Stomach (tissue), 9 donors: ENCODE results near the gene KIRREL3. TPM values are rescaled to one million over a fixed set of nuclear protein-coding genes. Genes with fewer than 3 reads are reported as not detected.
A peak's percentile ranks its signal among the peaks of the same experiment; 100 is the strongest.

Experiments
- DNase-seq, 2 donors: peaks; one replicate each; pipeline versions ENCODE4 v3.0.0 to v3.0.0-alpha.2; 2013 to 2019
- H3K27ac ChIP-seq, 5 donors: fragments of 200-600 bp in 4 of 5; sonication (generic) in 4 of 5; one replicate each; pipeline ENCODE4 v1.5.1; 2013 to 2019; ENCODE audit warnings: mild to moderate bottlenecking in 1 of 5, moderate library complexity in 1 of 5
- H3K27me3 ChIP-seq, 3 donors: fragments of 200-600 bp; sonication (generic); one replicate each; pipeline ENCODE4 v1.5.1; 2017 to 2019; ENCODE audit warnings: mixed run types in 1 of 3
- H3K36me3 ChIP-seq, 4 donors: fragments of 200-600 bp; sonication (generic); 1 replicate in 3 of 4; 2 replicates in 1 of 4; pipeline ENCODE4 v1.5.1; 2016 to 2019
- H3K4me1 ChIP-seq, 4 donors: fragments of 200-600 bp; sonication (generic); one replicate each; pipeline ENCODE4 v1.5.1; 2016 to 2019
- H3K4me3 ChIP-seq, 4 donors: fragments of 200-600 bp; sonication (generic) in 3 of 4; one replicate each; pipeline ENCODE4 v1.5.1; 2016 to 2019; ENCODE audit warnings: mild to moderate bottlenecking in 1 of 4
- H3K9me3 ChIP-seq, 4 donors: fragments of 200-600 bp; sonication (generic); one replicate each; pipeline ENCODE4 v1.5.1; 2016 to 2019
- EP300 ChIP-seq: sonication (generic); formaldehyde crosslinking; IDR thresholded peaks from one replicate; pipeline ENCODE4 v1.6.1; 2017; ENCODE audit warnings: antibody characterized with exemption
- POLR2A ChIP-seq, 4 donors: fragments of 450-650 bp; IDR thresholded peaks; one replicate each; pipeline ENCODE4 v1.6.1; 2016; ENCODE audit warnings: antibody characterized with exemption in 4 of 4, control low read depth in 2 of 4, mild to moderate bottlenecking in 1 of 4, moderate library complexity in 1 of 4
- POLR2AphosphoS5 ChIP-seq, 3 donors: sonication (generic); formaldehyde crosslinking; IDR thresholded peaks; one replicate each; pipeline ENCODE4 v1.6.1; 2016; ENCODE audit warnings: antibody characterized with exemption in 3 of 3
- WGBS, 5 donors: extraction: QIAGEN DNeasy Blood & Tissue Kit in 3 of 5; methylation state at CpG; one replicate each; pipeline versions ENCODE4 v1.1.5 to v1.1.7; 2013 to 2018; 5-methylcytosine and 5-hydroxymethylcytosine counted together
- intact Hi-C: fragments of 100-400 bp; cut with DNase I; formaldehyde crosslinking; loops from one replicate; pipeline ENCODE4 v1.15.1; 2023; ENCODE audit warnings: low total_unique reads
- polyA plus RNA-seq, 3 donors: library from polyadenylated mRNA; stranded (reverse); fragments of 200-250 nt; gene quantifications; one replicate each; pipeline ENCODE4 v1.2.3, GENCODE V29; 2013
- total RNA-seq, 5 donors: library from RNA; depleted of rRNA; stranded (reverse); fragments of >200 nt; gene quantifications; one replicate each; pipeline versions ENCODE4 v1.1.0 to v1.2.3, GENCODE V29; 2014 to 2016
- TF ChIP-seq, protein P1 (sequence below), 7 experiments: fragments of 450-650 bp in 4 of 7; fragments of 200-600 bp in 3 of 7; sonication (generic) in 3 of 7; IDR thresholded peaks; one replicate each; pipeline ENCODE4 v1.5.1; 2016 to 2019; ENCODE audit warnings: antibody characterized with exemption in 7 of 7, control low read depth in 2 of 7, mild to moderate bottlenecking in 1 of 7
- donor health status: healthy with polysubstance abuse.
- donor health status: Bipolar disorder and iron deficiency.
- donor health status: healthy.

The KIRREL3 gene
- total and polyA plus RNA-seq, 8 donors: 0.10 to 1.7 (median 0.38) TPM; not detected in 4

DNA sequence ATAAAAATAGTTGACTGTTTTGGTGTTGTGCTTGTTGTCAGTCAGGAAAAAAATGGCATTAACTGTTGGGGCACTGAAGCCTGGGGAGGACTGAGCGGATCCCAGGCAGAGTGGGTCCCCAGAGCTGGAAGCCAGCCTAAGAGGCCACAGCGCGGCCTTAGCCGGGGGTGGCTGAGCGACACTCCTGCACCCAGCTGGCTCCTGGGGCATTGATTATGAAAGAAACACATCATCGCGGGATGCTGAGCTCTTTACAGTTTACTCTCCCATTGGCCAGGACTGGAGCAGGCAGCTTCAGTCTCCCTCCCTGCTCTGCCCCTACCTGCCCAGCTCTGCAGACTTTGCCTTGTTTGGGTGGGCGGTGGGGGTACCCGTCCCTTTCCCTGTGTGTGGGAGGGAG is 523.6 kb downstream of the KIRREL3 start:
- Histone ChIP-seq H3K4me1 (peaks cover 4 to 7% (median 5%) of the 10 kb centered on the region in 4 donors), H3K9me3 (no peaks in the 10 kb centered on the region), H3K27ac (no peak overlapping the region), H3K36me3 (no peaks in the 10 kb centered on the region), H3K4me3 (no peak overlapping the region), H3K27me3 (peaks cover 0 to 8% (median 0%) of the 10 kb centered on the region in 3 donors)
- TF ChIP-seq EP300: no peak
- TF ChIP-seq, protein P1, sequence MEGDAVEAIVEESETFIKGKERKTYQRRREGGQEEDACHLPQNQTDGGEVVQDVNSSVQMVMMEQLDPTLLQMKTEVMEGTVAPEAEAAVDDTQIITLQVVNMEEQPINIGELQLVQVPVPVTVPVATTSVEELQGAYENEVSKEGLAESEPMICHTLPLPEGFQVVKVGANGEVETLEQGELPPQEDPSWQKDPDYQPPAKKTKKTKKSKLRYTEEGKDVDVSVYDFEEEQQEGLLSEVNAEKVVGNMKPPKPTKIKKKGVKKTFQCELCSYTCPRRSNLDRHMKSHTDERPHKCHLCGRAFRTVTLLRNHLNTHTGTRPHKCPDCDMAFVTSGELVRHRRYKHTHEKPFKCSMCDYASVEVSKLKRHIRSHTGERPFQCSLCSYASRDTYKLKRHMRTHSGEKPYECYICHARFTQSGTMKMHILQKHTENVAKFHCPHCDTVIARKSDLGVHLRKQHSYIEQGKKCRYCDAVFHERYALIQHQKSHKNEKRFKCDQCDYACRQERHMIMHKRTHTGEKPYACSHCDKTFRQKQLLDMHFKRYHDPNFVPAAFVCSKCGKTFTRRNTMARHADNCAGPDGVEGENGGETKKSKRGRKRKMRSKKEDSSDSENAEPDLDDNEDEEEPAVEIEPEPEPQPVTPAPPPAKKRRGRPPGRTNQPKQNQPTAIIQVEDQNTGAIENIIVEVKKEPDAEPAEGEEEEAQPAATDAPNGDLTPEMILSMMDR (IDR thresholded peaks at IDR 0.05): no peak
- no peak for TF ChIP-seq POLR2AphosphoS5 (IDR thresholded peaks at IDR 0.05)
- no peak for TF ChIP-seq POLR2A (IDR thresholded peaks at IDR 0.05)
- WGBS, 5 donors: 70 to 83% (median 77%) methylated on average over 9 of the region's 9 CpGs
- intact Hi-C loops: loop anchor here (5.0 kb wide), 1 partner anchor 165 kb away; no protein-coding TSS in a partner anchor
- DNase-seq: no peak

- intact Hi-C loops: loop anchor here (5.0 kb wide), 1 partner anchor 164 kb away; no protein-coding TSS in a partner anchor
These were observed 524.2 kb downstream of the KIRREL3 start for GRCh38 chr11:126476266-126476924.

GRCh38 chr11:126475014-126475991 is 525.3 kb downstream of the KIRREL3 start:
- intact Hi-C loops: loop anchor here (5.0 kb wide), 1 partner anchor 163 kb away; no protein-coding TSS in a partner anchor
- Histone ChIP-seq H3K27ac (peak overlapping the region in 2 of 5 donors; percentile 2 to 42), H3K27me3 (peaks cover 0 to 8% (median 0%) of the 10 kb centered on the region in 3 donors), H3K9me3 (no peaks in the 10 kb centered on the region), H3K36me3 (no peaks in the 10 kb centered on the region), H3K4me3 (no peak overlapping the region), H3K4me1 (peaks cover under 1 to 2% (median under 1%) of the 10 kb centered on the region in 4 donors)
- DNase-seq: peak in 1 of 2 donors; percentile 43
- TF ChIP-seq POLR2AphosphoS5 (IDR thresholded peaks at IDR 0.05) (no peak), EP300 (no peak), POLR2A (IDR thresholded peaks at IDR 0.05) (no peak)
- TF ChIP-seq, protein P1 (IDR thresholded peaks at IDR 0.05): no peak
- 69 to 77% (median 72%) methylated on average over 13 to 26 of the region's 26 CpGs for WGBS, 5 donors

More at GRCh38 chr11:126476266-126476924, 524.2 kb downstream of the KIRREL3 start:
- peaks cover 0 to 8% (median 0%) of the 10 kb centered on the region in 3 donors for H3K27me3 ChIP-seq
- H3K36me3 ChIP-seq: no peaks in the 10 kb centered on the region
- DNase-seq: peak in 1 of 2 donors; percentile 53
- 61 to 82% (median 68%) methylated on average over 11 to 15 of the region's 15 CpGs for WGBS, 5 donors
- H3K27ac ChIP-seq: no peak overlapping the region
- TF ChIP-seq EP300 (no peak), POLR2AphosphoS5 (IDR thresholded peaks at IDR 0.05) (no peak), POLR2A (IDR thresholded peaks at IDR 0.05) (no peak)
- TF ChIP-seq, protein P1 (IDR thresholded peaks at IDR 0.05): no peak
- peaks cover 4 to 7% (median 5%) of the 10 kb centered on the region in 4 donors for H3K4me1 ChIP-seq
- H3K9me3 ChIP-seq: no peaks in the 10 kb centered on the region
- no peak overlapping the region for H3K4me3 ChIP-seq

- TF ChIP-seq POLR2AphosphoS5 (IDR thresholded peaks at IDR 0.05) (no peak), POLR2A (IDR thresholded peaks at IDR 0.05) (no peak), EP300 (no peak)
- TF ChIP-seq, protein P1 (IDR thresholded peaks at IDR 0.05): no peak
These were observed 526.4 kb downstream of the KIRREL3 start for GRCh38 chr11:126474220-126474619.

More at GRCh38 chr11:126474220-126474619, 526.4 kb downstream of the KIRREL3 start:
- peak overlapping the region in 1 of 5 donors; percentile 42 for H3K27ac ChIP-seq
- no peaks in the 10 kb centered on the region for H3K9me3 ChIP-seq
- no peaks in the 10 kb centered on the region for H3K36me3 ChIP-seq
- H3K4me1 ChIP-seq: no peaks in the 10 kb centered on the region
- peaks cover 0 to 8% (median 0%) of the 10 kb centered on the region in 3 donors for H3K27me3 ChIP-seq
- DNase-seq: no peak
- H3K4me3 ChIP-seq: no peak overlapping the region
- intact Hi-C loops: no loop called here
- 76 to 89% (median 82%) methylated on average over 6 to 9 of the region's 9 CpGs for WGBS, 5 donors
